Measurements from ENCODE around the gene RFX4.

DNA sequence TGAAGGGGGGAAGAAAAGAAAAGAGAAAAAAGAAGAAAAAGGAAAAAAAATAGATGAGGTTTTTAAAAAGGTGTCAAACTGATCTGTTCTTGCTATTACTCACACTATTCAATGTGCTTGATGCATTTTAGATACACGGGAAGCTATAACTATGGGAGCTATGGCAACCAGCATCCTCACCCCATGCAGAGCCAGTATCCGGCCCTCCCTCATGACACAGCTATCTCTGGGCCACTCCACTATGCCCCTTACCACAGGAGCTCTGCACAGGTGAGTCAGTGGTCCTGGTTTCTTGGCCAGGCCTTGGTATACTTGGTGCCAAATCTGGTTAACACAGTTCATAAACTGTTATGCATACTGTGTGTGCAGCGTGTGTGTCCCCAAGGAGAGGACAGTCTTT, 167.7 kb downstream of the RFX4 start:
- TF ChIP-seq, protein P1, sequence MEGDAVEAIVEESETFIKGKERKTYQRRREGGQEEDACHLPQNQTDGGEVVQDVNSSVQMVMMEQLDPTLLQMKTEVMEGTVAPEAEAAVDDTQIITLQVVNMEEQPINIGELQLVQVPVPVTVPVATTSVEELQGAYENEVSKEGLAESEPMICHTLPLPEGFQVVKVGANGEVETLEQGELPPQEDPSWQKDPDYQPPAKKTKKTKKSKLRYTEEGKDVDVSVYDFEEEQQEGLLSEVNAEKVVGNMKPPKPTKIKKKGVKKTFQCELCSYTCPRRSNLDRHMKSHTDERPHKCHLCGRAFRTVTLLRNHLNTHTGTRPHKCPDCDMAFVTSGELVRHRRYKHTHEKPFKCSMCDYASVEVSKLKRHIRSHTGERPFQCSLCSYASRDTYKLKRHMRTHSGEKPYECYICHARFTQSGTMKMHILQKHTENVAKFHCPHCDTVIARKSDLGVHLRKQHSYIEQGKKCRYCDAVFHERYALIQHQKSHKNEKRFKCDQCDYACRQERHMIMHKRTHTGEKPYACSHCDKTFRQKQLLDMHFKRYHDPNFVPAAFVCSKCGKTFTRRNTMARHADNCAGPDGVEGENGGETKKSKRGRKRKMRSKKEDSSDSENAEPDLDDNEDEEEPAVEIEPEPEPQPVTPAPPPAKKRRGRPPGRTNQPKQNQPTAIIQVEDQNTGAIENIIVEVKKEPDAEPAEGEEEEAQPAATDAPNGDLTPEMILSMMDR (IDR thresholded peaks at IDR 0.05): no peak
- TF ChIP-seq POLR2AphosphoS5 (IDR thresholded peaks at IDR 0.05): no peak
